HG03060 (cell line): ENCODE results near the gene TBXAS1.
"Not testable (repeated sequence)": the region's sequence is repeated elsewhere in the genome, so short reads cannot be mapped to it uniquely, and the experiment has no call there.

Source experiments
- ATAC-seq: cut with Tn5 transposase; IDR thresholded peaks from one replicate; pipeline ENCODE4 v1.9.1; 2021; ENCODE audit warnings: low read depth, moderate number of reproducible peaks; ENCODE audit not compliant: unreplicated experiment

The TBXAS1 gene

DNA sequence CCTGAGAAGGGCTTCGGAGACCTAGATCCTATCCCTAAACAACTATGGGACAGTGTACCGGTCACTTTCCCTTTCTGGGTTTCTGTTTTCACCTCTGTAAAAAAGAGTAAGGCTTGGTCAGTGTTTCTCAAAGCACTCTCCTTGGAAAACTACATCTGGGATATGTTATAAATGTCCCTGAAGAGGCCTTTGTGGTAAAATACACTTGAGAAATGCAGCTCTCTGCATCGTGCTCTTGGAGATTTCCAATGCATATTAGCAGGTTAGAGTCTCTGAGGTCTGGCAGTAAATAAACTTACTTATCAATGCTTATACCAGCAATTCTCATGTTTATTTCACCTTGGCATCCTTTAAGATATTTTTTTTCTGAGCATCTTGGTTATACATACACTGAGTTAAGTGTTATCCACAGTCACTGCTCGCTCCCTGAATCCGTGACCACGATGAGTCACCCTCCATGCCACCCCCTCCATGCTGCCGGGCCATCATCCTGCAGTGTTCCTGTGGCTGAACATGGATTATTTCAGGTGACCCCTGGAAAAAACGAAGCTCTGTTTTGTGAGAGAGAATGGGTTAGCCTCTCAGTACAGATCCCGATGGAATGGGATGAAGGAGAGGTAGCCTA, 3.3 kb upstream of the TBXAS1 start:
- no peak for ATAC-seq

GRCh38 chr7:139827042-139827441, 2.0 kb upstream of the TBXAS1 start:
- ATAC-seq: no peak

GRCh38 chr7:139828446-139828845, 618 bp upstream of the TBXAS1 start:
- ATAC-seq: no peak

DNA sequence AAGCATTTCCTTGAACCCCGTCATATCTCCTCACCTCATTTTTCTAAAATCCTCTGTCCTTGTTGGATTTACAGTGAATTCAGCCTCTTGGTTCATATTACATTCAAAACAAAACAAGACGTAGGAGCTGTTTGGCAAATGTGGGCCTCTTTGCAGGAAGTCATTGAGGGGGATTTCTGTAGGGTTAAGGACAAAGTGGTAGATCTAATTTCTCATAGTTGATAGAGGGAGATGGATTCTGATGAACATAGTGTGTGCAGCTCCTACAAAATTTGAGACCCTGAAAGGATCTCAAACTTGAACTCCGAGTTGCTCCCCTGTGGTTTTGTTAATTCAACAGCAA, 682 bp downstream of the TBXAS1 start:
- ATAC-seq: no peak

DNA sequence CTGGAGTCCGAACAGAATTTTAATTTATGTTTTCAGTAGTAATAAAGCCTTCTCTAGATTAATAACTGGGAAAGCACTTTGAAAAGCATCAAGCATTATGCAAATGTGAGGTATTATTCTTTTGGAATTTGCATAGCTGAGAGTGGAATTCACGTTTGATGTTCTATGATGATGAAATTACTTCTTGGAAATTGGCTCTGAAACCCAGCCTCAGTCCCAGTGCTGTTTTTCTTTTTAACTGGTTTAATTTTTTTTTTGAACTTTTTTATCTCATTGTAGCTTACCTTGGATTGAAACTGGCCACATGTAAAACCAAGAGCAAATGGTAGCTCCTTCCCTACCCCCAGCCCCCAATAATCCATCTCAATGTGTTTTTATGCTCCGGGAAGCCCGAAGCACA, 1.2 kb downstream of the TBXAS1 start:
- no peak for ATAC-seq

- no peak for ATAC-seq
Observed at GRCh38 chr7:139830782-139831501, 1.9 kb downstream of the TBXAS1 start.

DNA sequence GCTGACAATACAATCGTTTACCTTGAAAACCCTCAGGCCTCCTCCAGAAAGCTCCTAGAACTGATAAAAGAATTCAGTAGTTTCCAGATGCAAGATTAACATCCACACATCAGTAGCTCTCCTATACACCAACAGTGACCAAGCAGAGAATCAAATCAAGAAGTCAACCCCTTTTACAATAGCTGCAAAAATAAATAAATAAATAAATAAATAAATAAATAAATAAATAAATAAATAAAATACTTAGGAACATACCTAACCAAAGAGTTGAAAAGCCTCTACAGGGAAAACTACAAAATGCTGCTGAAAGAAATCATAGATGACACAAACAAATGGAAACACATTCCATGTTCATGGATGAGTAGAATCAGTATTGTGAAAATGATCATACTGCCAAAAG, 6.8 kb downstream of the TBXAS1 start:
- not testable (repeated sequence) for ATAC-seq

GRCh38 chr7:139837291-139837690, 8.2 kb downstream of the TBXAS1 start:
- not testable (repeated sequence) for ATAC-seq

- no peak for ATAC-seq
Observed at GRCh38 chr7:139838276-139838675, 9.2 kb downstream of the TBXAS1 start.

- ATAC-seq: no peak
Observed at GRCh38 chr7:139838876-139839275, 9.8 kb downstream of the TBXAS1 start.

DNA sequence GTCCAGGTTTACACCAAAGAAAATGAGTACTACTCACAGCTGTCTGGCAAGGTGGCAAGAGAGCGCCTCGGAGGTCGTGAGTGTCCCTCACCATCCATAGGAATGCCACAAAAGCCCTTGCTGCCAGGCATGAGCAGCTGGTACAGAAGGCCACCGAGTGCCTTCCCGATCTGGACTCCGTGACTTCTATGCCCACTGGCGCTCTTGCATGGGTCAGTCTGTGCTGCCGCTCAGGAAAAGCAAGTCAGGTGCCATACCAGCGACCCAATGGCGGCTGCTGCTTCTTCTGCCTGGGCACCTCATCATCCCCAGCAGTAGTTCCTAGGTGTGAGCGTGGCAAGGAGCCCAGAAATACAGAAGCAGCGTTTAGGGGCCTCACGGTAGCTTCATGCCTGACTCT, 11.7 kb downstream of the TBXAS1 start:
- no peak for ATAC-seq

- ATAC-seq: no peak
Observed at GRCh38 chr7:139842401-139843210, 13.5 kb downstream of the TBXAS1 start.

GRCh38 chr7:139843211-139843537, 14.1 kb downstream of the TBXAS1 start:
- ATAC-seq: not testable (repeated sequence)

- no peak for ATAC-seq
Observed at GRCh38 chr7:139844779-139845442, 15.8 kb downstream of the TBXAS1 start.

GRCh38 chr7:139845443-139845805, 16.4 kb downstream of the TBXAS1 start:
- no peak for ATAC-seq

DNA sequence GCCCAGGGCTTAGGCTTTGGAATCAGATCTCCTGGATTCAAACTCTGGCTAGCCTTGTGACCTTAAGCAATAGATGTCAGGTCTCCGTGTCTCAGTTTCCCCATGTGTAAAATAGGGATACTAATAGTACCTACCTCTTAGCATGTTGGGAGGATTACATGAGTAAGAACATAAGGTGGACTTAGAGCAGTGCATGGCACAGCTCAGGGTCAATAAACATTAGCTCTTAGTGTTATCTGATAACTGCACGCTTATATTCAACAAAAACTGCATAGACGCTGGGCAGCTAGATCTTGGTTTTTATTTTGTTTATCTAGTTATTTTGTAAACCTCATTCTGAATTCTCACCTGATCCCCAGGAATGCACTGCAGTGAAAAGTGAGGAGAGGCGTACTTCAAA, 17.2 kb downstream of the TBXAS1 start:
- no peak for ATAC-seq

DNA sequence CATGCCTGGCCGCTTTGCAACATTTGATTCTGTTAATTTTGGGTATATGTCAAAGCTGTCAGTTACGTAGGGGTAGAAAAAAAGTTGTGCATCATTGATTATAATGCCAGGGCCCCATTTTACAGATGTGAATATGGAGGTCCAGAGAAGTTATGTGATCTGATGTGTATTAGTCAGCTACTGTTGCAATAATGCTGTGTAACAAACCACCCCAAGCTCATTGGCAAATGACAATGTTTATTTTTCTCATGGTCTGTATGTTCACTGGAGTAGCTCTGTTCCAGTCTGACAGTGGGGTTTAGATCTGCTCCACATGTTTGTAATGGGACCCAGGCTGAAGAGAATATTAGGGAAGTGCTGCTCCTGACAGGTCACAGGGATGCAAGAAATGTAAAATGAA, 19.2 kb downstream of the TBXAS1 start:
- ATAC-seq: no peak

DNA sequence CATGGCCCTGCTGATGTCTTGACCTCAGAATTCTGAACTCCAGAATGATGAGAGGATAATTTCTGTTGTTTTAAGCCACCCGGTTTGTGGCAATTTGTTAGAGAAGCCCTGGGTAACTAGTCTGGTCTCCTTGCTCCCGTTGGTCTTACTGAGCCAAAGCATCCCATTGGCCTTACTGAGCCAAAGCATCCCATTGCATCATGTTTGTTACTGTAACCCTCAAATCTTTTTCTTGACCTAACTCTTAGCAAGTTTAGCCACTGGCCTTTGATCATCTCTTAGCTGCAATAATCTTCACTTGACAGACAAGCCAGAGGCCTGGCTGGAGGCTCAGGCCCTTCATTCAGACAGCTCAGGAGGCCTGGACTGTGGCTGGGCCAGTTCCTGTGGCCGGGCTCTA, 21.8 kb downstream of the TBXAS1 start:
- no peak for ATAC-seq

DNA sequence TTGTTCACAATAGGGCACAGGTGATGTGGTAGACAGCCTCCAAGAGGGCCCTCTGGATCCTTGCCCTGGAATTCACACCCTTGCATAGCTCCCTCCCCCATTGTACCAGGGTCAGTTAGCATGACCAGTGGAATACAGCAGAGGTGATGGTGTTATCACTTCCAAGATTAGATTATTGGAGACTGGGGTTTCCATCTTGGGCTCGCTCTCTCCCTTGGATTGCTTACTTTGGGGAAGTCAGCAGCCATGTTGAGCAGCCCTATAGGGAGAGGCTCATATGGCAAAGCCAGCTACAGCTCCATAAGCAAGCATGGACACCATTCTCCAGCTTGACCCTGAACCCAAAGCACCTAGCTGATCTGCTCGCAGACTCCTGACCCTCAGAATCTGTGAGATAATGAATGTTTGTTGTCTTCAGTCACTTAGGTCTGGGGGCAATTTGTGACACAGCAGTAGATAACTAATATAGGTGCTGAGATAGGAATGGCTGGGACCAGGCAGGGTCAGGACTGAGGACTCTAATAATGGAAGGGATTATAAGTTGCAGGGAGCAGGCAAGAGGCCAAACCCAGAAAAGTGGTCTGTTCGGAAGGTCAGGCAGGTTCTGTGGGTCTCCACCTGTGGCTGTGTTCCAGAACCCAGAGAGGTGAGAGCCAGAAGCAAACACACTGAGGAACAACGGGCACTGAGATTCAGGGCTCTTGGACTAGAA, 22.9 kb downstream of the TBXAS1 start:
- ATAC-seq: no peak

DNA sequence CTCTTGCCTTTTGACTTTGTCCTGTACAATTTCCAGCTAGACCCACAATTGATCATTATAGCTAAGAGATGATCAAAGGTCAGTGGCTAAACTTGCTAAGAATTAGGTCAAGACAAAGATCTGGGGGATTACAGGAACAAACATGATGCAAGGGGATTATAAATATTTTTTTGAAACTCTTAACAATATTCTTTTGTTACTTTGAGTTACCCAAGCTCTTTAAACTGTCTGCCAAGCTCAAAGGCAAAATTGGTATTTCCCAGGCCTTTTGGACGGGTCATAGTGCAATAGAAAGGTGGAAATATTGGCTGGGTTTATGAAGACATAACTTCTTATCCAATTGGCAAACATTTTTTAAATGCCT, 23.4 kb downstream of the TBXAS1 start:
- ATAC-seq: no peak
